ENCODE measurements around the gene FMN2.

Gene FMN2

DNA sequence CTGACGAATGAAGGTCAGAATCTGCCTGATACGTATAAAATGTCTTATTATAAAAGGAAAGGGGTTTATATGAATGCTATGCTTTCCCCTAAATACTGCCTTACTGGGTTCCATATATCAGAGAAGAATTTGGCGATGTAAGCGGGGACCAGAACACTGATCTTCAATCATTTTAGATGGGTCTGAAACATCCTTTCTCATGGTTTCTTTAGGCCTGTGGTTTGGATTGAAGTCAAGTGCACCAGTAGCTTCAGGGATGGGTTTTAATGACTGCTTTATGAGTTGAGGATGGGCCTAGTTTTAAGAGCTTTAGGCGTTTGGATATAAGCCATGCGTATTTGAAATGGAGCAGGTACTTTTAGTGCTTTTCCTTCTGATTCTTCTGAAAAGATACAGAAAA lies 6.9 kb downstream of the FMN2 start:
- Histone ChIP-seq H3K4me1 (ENCODE audit: control insufficient read depth, insufficient read depth, low read length, poor library complexity, severe bottlenecking) (peaks cover 3% of the 10 kb centered on the region), H3K9me3 (ENCODE audit: control insufficient read depth, low read length) (no peaks in the 10 kb centered on the region), H3K36me3 (ENCODE audit: control insufficient read depth, insufficient read depth, low read length) (no peaks in the 10 kb centered on the region), H3K27ac (ENCODE audit: low read depth, low read length, severe bottlenecking) (no peak overlapping the region), H3K4me3 (ENCODE audit: extremely low read depth, insufficient read depth, low read length, poor library complexity, severe bottlenecking) (no peak overlapping the region)
- 86 to 92% methylated on average over 3 to 6 of the region's 6 CpGs for WGBS, 2 experiments (ENCODE audit: insufficient coverage in 2 of 2)

DNA sequence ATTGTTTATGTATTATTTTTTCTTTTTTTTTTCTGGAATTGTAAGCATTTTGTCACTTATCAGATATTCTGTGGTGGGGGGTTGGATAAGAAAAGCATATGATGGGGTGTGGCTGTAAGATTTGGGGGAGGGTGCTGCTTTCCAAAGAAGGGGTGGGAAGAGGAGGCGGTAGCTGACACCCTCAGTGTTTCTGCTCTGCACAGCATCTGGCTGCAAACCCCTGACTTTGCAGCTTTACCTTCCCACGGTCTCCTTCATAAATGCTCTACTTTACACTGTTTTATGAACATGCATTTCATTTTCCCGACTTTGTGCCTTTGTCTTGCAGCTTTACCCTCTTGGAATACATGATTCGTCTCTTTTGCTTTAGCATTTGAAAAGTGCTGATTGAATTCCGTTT lies 7.6 kb downstream of the FMN2 start:
- Histone ChIP-seq H3K9me3 (ENCODE audit: control insufficient read depth, low read length) (no peaks in the 10 kb centered on the region), H3K4me3 (ENCODE audit: extremely low read depth, insufficient read depth, low read length, poor library complexity, severe bottlenecking) (no peak overlapping the region), H3K4me1 (ENCODE audit: control insufficient read depth, insufficient read depth, low read length, poor library complexity, severe bottlenecking) (no peaks in the 10 kb centered on the region), H3K36me3 (ENCODE audit: control insufficient read depth, insufficient read depth, low read length) (no peaks in the 10 kb centered on the region), H3K27ac (ENCODE audit: low read depth, low read length, severe bottlenecking) (no peak overlapping the region)
- WGBS, 2 experiments (ENCODE audit: insufficient coverage in 2 of 2) = 57 to 69% methylated on average over 3 to 4 of the region's 5 CpGs

- WGBS, 2 experiments (ENCODE audit: insufficient coverage in 2 of 2) = 78 to 93% methylated on average over 1 to 3 of the region's 3 CpGs
- no peaks in the 10 kb centered on the region for H3K36me3 ChIP-seq (ENCODE audit: control insufficient read depth, insufficient read depth, low read length)
- no peaks in the 10 kb centered on the region for H3K4me1 ChIP-seq (ENCODE audit: control insufficient read depth, insufficient read depth, low read length, poor library complexity, severe bottlenecking)
- H3K4me3 ChIP-seq (ENCODE audit: extremely low read depth, insufficient read depth, low read length, poor library complexity, severe bottlenecking) = no peak overlapping the region
- no peaks in the 10 kb centered on the region for H3K9me3 ChIP-seq (ENCODE audit: control insufficient read depth, low read length)
- no peak overlapping the region for H3K27ac ChIP-seq (ENCODE audit: low read depth, low read length, severe bottlenecking)
Observed at GRCh38 chr1:240099748-240100147, 8.1 kb downstream of the FMN2 start.

- H3K4me3 ChIP-seq (ENCODE audit: extremely low read depth, insufficient read depth, low read length, poor library complexity, severe bottlenecking) = no peak overlapping the region
- no peaks in the 10 kb centered on the region for H3K4me1 ChIP-seq (ENCODE audit: control insufficient read depth, insufficient read depth, low read length, poor library complexity, severe bottlenecking)
- H3K9me3 ChIP-seq (ENCODE audit: control insufficient read depth, low read length) = no peaks in the 10 kb centered on the region
- no peaks in the 10 kb centered on the region for H3K36me3 ChIP-seq (ENCODE audit: control insufficient read depth, insufficient read depth, low read length)
- no CpG with 5 or more reads among the region's 1 CpG for WGBS, 2 experiments (ENCODE audit: insufficient coverage in 2 of 2)
- no peak overlapping the region for H3K27ac ChIP-seq (ENCODE audit: low read depth, low read length, severe bottlenecking)
Observed at GRCh38 chr1:240100371-240100934, 8.8 kb downstream of the FMN2 start.

- H3K27ac ChIP-seq (ENCODE audit: low read depth, low read length, severe bottlenecking) = no peak overlapping the region
- H3K36me3 ChIP-seq (ENCODE audit: control insufficient read depth, insufficient read depth, low read length) = no peaks in the 10 kb centered on the region
- no peaks in the 10 kb centered on the region for H3K4me1 ChIP-seq (ENCODE audit: control insufficient read depth, insufficient read depth, low read length, poor library complexity, severe bottlenecking)
- H3K9me3 ChIP-seq (ENCODE audit: control insufficient read depth, low read length) = no peaks in the 10 kb centered on the region
- H3K4me3 ChIP-seq (ENCODE audit: extremely low read depth, insufficient read depth, low read length, poor library complexity, severe bottlenecking) = no peak overlapping the region
- WGBS, 2 experiments (ENCODE audit: insufficient coverage in 2 of 2) = 83 to 95% methylated on average over 4 to 6 of the region's 7 CpGs
Observed at GRCh38 chr1:240101306-240101705, 9.6 kb downstream of the FMN2 start.

GRCh38 chr1:240101737-240102136 lies 10.1 kb downstream of the FMN2 start:
- Histone ChIP-seq H3K9me3 (ENCODE audit: control insufficient read depth, low read length) (no peaks in the 10 kb centered on the region), H3K4me3 (ENCODE audit: extremely low read depth, insufficient read depth, low read length, poor library complexity, severe bottlenecking) (no peak overlapping the region), H3K27ac (ENCODE audit: low read depth, low read length, severe bottlenecking) (no peak overlapping the region), H3K36me3 (ENCODE audit: control insufficient read depth, insufficient read depth, low read length) (no peaks in the 10 kb centered on the region), H3K4me1 (ENCODE audit: control insufficient read depth, insufficient read depth, low read length, poor library complexity, severe bottlenecking) (no peaks in the 10 kb centered on the region)
- 86% methylated on average over 2 of the region's 3 CpGs; no CpG with 5 or more reads in 1 of the 2 experiments for WGBS, 2 experiments (ENCODE audit: insufficient coverage in 2 of 2)

DNA sequence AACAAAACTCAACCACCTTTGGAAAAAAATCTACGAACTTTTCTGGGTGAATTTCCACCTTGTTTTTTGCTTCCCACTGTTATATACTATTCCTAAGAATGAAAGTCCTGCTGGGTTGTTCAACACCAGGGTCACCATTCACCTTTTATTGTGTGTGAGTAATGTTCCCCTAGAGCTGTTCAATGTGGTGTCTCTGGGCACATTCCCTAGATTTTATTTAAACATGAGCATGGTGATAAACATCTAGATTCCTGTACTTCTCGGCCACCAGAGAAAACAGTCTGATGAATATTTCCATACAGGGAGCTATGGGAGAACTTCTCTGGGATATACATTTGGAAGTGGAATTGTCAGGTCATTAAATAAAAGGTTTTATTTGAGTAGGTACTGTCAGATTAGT lies 13.0 kb downstream of the FMN2 start:
- no peak overlapping the region for H3K4me3 ChIP-seq (ENCODE audit: extremely low read depth, insufficient read depth, low read length, poor library complexity, severe bottlenecking)
- H3K9me3 ChIP-seq (ENCODE audit: control insufficient read depth, low read length) = no peaks in the 10 kb centered on the region
- H3K4me1 ChIP-seq (ENCODE audit: control insufficient read depth, insufficient read depth, low read length, poor library complexity, severe bottlenecking) = no peaks in the 10 kb centered on the region
- H3K36me3 ChIP-seq (ENCODE audit: control insufficient read depth, insufficient read depth, low read length) = no peaks in the 10 kb centered on the region
- WGBS, 2 experiments (ENCODE audit: insufficient coverage in 2 of 2) = 100% methylated on average over 1 of the region's 2 CpGs; no CpG with 5 or more reads in 1 of the 2 experiments
- H3K27ac ChIP-seq (ENCODE audit: low read depth, low read length, severe bottlenecking) = no peak overlapping the region

- H3K27ac ChIP-seq (ENCODE audit: low read depth, low read length, severe bottlenecking) = no peak overlapping the region
- no peaks in the 10 kb centered on the region for H3K9me3 ChIP-seq (ENCODE audit: control insufficient read depth, low read length)
- H3K4me3 ChIP-seq (ENCODE audit: extremely low read depth, insufficient read depth, low read length, poor library complexity, severe bottlenecking) = no peak overlapping the region
- no peaks in the 10 kb centered on the region for H3K4me1 ChIP-seq (ENCODE audit: control insufficient read depth, insufficient read depth, low read length, poor library complexity, severe bottlenecking)
- WGBS, 2 experiments (ENCODE audit: insufficient coverage in 2 of 2) = 88 to 89% methylated on average over 3 of the region's 3 CpGs
- no peaks in the 10 kb centered on the region for H3K36me3 ChIP-seq (ENCODE audit: control insufficient read depth, insufficient read depth, low read length)
Observed at GRCh38 chr1:240107058-240107684, 15.5 kb downstream of the FMN2 start.

- H3K27ac ChIP-seq (ENCODE audit: low read depth, low read length, severe bottlenecking) = no peak overlapping the region
- WGBS, 2 experiments (ENCODE audit: insufficient coverage in 2 of 2) = 80 to 100% methylated on average over 1 of the region's 2 CpGs
- H3K9me3 ChIP-seq (ENCODE audit: control insufficient read depth, low read length) = no peaks in the 10 kb centered on the region
- no peak overlapping the region for H3K4me3 ChIP-seq (ENCODE audit: extremely low read depth, insufficient read depth, low read length, poor library complexity, severe bottlenecking)
- H3K36me3 ChIP-seq (ENCODE audit: control insufficient read depth, insufficient read depth, low read length) = no peaks in the 10 kb centered on the region
- no peaks in the 10 kb centered on the region for H3K4me1 ChIP-seq (ENCODE audit: control insufficient read depth, insufficient read depth, low read length, poor library complexity, severe bottlenecking)
Observed at GRCh38 chr1:240109130-240109529, 17.4 kb downstream of the FMN2 start.

DNA sequence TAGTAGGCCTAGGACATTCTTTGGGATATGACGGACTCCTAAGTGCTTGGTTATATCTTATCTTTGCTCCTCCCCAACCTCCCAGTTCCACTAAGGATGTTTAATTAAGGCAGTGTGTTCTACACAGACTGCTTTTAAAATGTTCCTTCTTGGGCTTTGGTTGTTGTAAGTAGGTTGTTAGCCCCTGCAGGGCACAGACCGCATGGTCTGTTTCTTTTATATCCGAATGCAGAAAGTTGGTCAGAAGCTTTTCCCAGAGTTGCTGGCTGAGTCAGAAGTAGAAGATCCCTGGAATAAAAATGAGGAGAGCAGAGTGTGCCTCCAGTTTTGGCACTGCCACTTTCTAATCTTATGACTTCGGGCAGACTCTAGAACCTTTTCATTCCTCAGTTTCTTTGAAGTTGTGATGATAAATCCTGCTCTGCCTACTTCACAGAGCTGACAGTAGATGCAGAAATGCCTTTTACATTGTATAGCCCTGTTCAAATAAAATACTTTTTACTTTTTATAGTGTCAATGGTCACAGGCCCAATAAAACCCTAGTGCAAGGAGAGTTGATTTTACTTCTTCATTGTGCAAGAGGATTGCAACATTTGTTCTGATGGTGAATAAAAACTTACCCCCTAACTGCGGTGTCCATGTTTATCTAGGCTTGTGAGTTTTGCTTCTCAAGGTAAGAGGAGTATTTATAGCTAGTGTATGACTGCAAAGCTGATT lies 18.4 kb downstream of the FMN2 start:
- Histone ChIP-seq H3K27ac (ENCODE audit: low read depth, low read length, severe bottlenecking) (no peak overlapping the region), H3K4me1 (ENCODE audit: control insufficient read depth, insufficient read depth, low read length, poor library complexity, severe bottlenecking) (no peaks in the 10 kb centered on the region), H3K36me3 (ENCODE audit: control insufficient read depth, insufficient read depth, low read length) (no peaks in the 10 kb centered on the region), H3K9me3 (ENCODE audit: control insufficient read depth, low read length) (no peaks in the 10 kb centered on the region), H3K4me3 (ENCODE audit: extremely low read depth, insufficient read depth, low read length, poor library complexity, severe bottlenecking) (no peak overlapping the region)
- WGBS, 2 experiments (ENCODE audit: insufficient coverage in 2 of 2) = 71 to 72% methylated on average over 2 to 3 of the region's 5 CpGs

- H3K4me3 ChIP-seq (ENCODE audit: extremely low read depth, insufficient read depth, low read length, poor library complexity, severe bottlenecking) = no peak overlapping the region
- no peak overlapping the region for H3K27ac ChIP-seq (ENCODE audit: low read depth, low read length, severe bottlenecking)
- no peaks in the 10 kb centered on the region for H3K36me3 ChIP-seq (ENCODE audit: control insufficient read depth, insufficient read depth, low read length)
- no peaks in the 10 kb centered on the region for H3K9me3 ChIP-seq (ENCODE audit: control insufficient read depth, low read length)
- 79 to 90% methylated on average over 3 of the region's 6 CpGs for WGBS, 2 experiments (ENCODE audit: insufficient coverage in 2 of 2)
- no peaks in the 10 kb centered on the region for H3K4me1 ChIP-seq (ENCODE audit: control insufficient read depth, insufficient read depth, low read length, poor library complexity, severe bottlenecking)
Observed at GRCh38 chr1:240111558-240111957, 19.9 kb downstream of the FMN2 start.

Data from mesodermal cell (in vitro differentiated cells).